ENCODE data around the gene EXOSC6.
"Not testable (repeated sequence)": the region's sequence is repeated elsewhere in the genome, so short reads cannot be mapped to it uniquely, and the experiment has no call there.

The EXOSC6 gene

DNA sequence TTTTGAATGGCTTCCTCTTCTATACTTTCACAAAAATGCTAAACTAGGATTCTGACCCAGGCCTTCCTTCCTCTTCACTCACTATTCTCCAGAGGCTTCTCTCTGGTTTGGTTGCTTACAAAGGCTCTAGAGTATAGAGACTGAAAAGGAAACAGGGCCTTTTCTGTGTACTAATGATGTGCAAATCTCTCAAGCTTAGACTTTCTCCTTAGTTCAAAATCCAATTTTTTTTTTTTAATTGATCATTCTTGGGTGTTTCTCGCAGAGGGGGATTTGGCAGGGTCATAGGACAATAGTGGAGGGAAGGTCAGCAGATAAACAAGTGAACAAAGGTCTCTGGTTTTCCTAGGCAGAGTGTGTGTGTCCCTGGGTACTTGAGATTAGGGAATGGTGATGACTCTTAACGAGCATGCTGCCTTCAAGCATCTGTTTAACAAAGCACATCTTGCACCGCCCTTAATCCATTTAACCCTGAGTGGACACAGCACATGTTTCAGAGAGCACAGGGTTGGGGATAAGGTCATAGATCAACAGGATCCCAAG, 27.7 kb downstream of the EXOSC6 start:
- not testable (repeated sequence) for H3K4ac ChIP-seq (ENCODE audit: low read depth in 1 of 2, low read length in 2 of 2); H3K9me3 ChIP-seq (ENCODE audit: control insufficient read depth, low read length); H3K79me1 ChIP-seq (replicated peaks; ENCODE audit: low read length, poor library complexity, severe bottlenecking); H2BK120ac ChIP-seq (ENCODE audit: low read depth, low read length); H2BK5ac ChIP-seq (ENCODE audit: low read depth, low read length, poor library complexity, severe bottlenecking); H3K4me2 ChIP-seq (ENCODE audit: low read length, poor library complexity, severe bottlenecking); H3K23ac ChIP-seq (ENCODE audit: low read length in 2 of 2); H3K18ac ChIP-seq (ENCODE audit: low read depth in 1 of 2, low read length in 2 of 2); H2AK5ac ChIP-seq (ENCODE audit: low read length, severe bottlenecking); H3K4me3 ChIP-seq (ENCODE audit: insufficient read depth in 1 of 2, low read depth in 1 of 2, low read length in 2 of 2); H2BK12ac ChIP-seq (ENCODE audit: low read length in 2 of 2); H2AFZ ChIP-seq (ENCODE audit: low read depth, low read length); DNase-seq; H3K14ac ChIP-seq (ENCODE audit: low read length in 2 of 2); H3K27ac ChIP-seq (ENCODE audit: low read length, poor library complexity, severe bottlenecking); H4K8ac ChIP-seq (ENCODE audit: low read length); H2BK15ac ChIP-seq (ENCODE audit: low read depth, poor library complexity, severe bottlenecking); H4K91ac ChIP-seq (ENCODE audit: low read length); H3K9ac ChIP-seq (ENCODE audit: low read length); H3K4me1 ChIP-seq (ENCODE audit: control insufficient read depth, insufficient read depth, low read depth, low read length); H3K27me3 ChIP-seq (ENCODE audit: control insufficient read depth in 1 of 2, insufficient read depth in 1 of 2, low read length in 2 of 2)
- peaks cover 6 to 14% of the 10 kb centered on the region in 2 experiments for H3K36me3 ChIP-seq (ENCODE audit: control insufficient read depth in 1 of 2, insufficient read depth in 2 of 2, low read depth in 1 of 2, low read length in 2 of 2)
- no CpG with 5 or more reads among the region's 3 CpGs for WGBS

DNA sequence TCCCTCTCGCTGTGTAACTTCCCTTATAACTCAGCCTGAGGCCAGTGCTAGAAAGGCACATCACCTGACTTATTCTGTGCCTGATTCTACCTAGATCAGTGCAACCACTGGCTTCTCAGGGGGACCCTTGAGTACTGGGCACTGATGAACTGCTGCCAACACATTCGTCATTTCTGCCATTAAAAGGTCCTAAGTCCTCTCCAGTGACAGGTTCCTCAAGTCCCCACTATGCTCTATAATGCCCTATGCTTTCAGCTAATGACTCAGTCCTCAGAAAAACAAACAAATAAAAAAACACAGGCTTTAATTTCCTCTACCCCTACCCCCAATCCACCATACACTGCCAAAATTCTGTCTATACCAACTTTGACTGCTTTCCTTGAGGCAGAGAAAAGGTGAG, 28.5 kb downstream of the EXOSC6 start:
- H2BK5ac ChIP-seq (ENCODE audit: low read depth, low read length, poor library complexity, severe bottlenecking); H2BK120ac ChIP-seq (ENCODE audit: low read depth, low read length); H3K14ac ChIP-seq (ENCODE audit: low read length in 2 of 2); H3K27ac ChIP-seq (ENCODE audit: low read length, poor library complexity, severe bottlenecking); H3K23ac ChIP-seq (ENCODE audit: low read length in 2 of 2); H3K4me3 ChIP-seq (ENCODE audit: insufficient read depth in 1 of 2, low read depth in 1 of 2, low read length in 2 of 2); H2AFZ ChIP-seq (ENCODE audit: low read depth, low read length); H3K18ac ChIP-seq (ENCODE audit: low read depth in 1 of 2, low read length in 2 of 2); H3K9ac ChIP-seq (ENCODE audit: low read length); H2AK5ac ChIP-seq (ENCODE audit: low read length, severe bottlenecking); H2BK15ac ChIP-seq (ENCODE audit: low read depth, poor library complexity, severe bottlenecking); DNase-seq; H3K4me2 ChIP-seq (ENCODE audit: low read length, poor library complexity, severe bottlenecking); H3K9me3 ChIP-seq (ENCODE audit: control insufficient read depth, low read length); H3K27me3 ChIP-seq (ENCODE audit: control insufficient read depth in 1 of 2, insufficient read depth in 1 of 2, low read length in 2 of 2); H2BK12ac ChIP-seq (ENCODE audit: low read length in 2 of 2); H3K79me1 ChIP-seq (replicated peaks; ENCODE audit: low read length, poor library complexity, severe bottlenecking); H4K8ac ChIP-seq (ENCODE audit: low read length); H3K4ac ChIP-seq (ENCODE audit: low read depth in 1 of 2, low read length in 2 of 2); H4K91ac ChIP-seq (ENCODE audit: low read length); H3K4me1 ChIP-seq (ENCODE audit: control insufficient read depth, insufficient read depth, low read depth, low read length): not testable (repeated sequence)
- H3K36me3 ChIP-seq (ENCODE audit: control insufficient read depth in 1 of 2, insufficient read depth in 2 of 2, low read depth in 1 of 2, low read length in 2 of 2), result peaks cover 6 to 14% of the 10 kb centered on the region in 2 experiments
- WGBS, result no CpG with 5 or more reads among the region's 2 CpGs

- H3K23ac ChIP-seq (ENCODE audit: low read length in 2 of 2); H2BK120ac ChIP-seq (ENCODE audit: low read depth, low read length); H3K9me3 ChIP-seq (ENCODE audit: control insufficient read depth, low read length); H3K4me3 ChIP-seq (ENCODE audit: insufficient read depth in 1 of 2, low read depth in 1 of 2, low read length in 2 of 2); H3K9ac ChIP-seq (ENCODE audit: low read length); H3K14ac ChIP-seq (ENCODE audit: low read length in 2 of 2); H3K4me1 ChIP-seq (ENCODE audit: control insufficient read depth, insufficient read depth, low read depth, low read length); H3K4ac ChIP-seq (ENCODE audit: low read depth in 1 of 2, low read length in 2 of 2); H3K27ac ChIP-seq (ENCODE audit: low read length, poor library complexity, severe bottlenecking); H2BK5ac ChIP-seq (ENCODE audit: low read depth, low read length, poor library complexity, severe bottlenecking); H3K4me2 ChIP-seq (ENCODE audit: low read length, poor library complexity, severe bottlenecking); H3K79me1 ChIP-seq (replicated peaks; ENCODE audit: low read length, poor library complexity, severe bottlenecking); H2BK12ac ChIP-seq (ENCODE audit: low read length in 2 of 2); H3K27me3 ChIP-seq (ENCODE audit: control insufficient read depth in 1 of 2, insufficient read depth in 1 of 2, low read length in 2 of 2); H2AK5ac ChIP-seq (ENCODE audit: low read length, severe bottlenecking); DNase-seq; H2AFZ ChIP-seq (ENCODE audit: low read depth, low read length); H4K91ac ChIP-seq (ENCODE audit: low read length); H3K18ac ChIP-seq (ENCODE audit: low read depth in 1 of 2, low read length in 2 of 2); H4K8ac ChIP-seq (ENCODE audit: low read length); H2BK15ac ChIP-seq (ENCODE audit: low read depth, poor library complexity, severe bottlenecking): not testable (repeated sequence)
- no CpG with 5 or more reads among the region's 2 CpGs for WGBS
- H3K36me3 ChIP-seq (ENCODE audit: control insufficient read depth in 1 of 2, insufficient read depth in 2 of 2, low read depth in 1 of 2, low read length in 2 of 2), result peaks cover 6 to 13% of the 10 kb centered on the region in 2 experiments
Measured at GRCh38 chr16:70222574-70222973, 29.2 kb downstream of the EXOSC6 start.

DNA sequence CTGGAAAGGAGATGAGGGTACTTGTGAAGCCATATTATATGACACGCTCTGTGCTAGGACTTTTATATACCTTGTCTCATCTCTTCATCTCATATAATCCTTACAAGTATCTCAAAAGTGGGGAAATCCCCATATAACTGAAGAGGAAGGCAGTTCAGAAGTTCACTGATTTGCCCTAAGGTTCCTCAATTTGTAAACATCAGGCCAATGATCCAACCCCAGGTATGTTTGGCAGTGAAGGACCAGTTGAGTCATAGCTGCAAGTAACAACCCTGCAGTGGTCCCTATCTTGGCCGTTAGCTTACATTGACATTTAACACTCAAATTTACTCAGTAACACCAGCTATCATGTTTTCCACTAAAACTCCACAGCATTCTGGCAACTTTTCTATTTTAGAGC, 33.2 kb downstream of the EXOSC6 start:
- not testable (repeated sequence) for DNase-seq; H3K18ac ChIP-seq (ENCODE audit: low read depth in 1 of 2, low read length in 2 of 2); H3K9me3 ChIP-seq (ENCODE audit: control insufficient read depth, low read length); H3K27me3 ChIP-seq (ENCODE audit: control insufficient read depth in 1 of 2, insufficient read depth in 1 of 2, low read length in 2 of 2); H3K4me2 ChIP-seq (ENCODE audit: low read length, poor library complexity, severe bottlenecking); H3K27ac ChIP-seq (ENCODE audit: low read length, poor library complexity, severe bottlenecking); H3K23ac ChIP-seq (ENCODE audit: low read length in 2 of 2); H3K4me3 ChIP-seq (ENCODE audit: insufficient read depth in 1 of 2, low read depth in 1 of 2, low read length in 2 of 2); H2AFZ ChIP-seq (ENCODE audit: low read depth, low read length); H2BK15ac ChIP-seq (ENCODE audit: low read depth, poor library complexity, severe bottlenecking); H3K14ac ChIP-seq (ENCODE audit: low read length in 2 of 2); H2BK5ac ChIP-seq (ENCODE audit: low read depth, low read length, poor library complexity, severe bottlenecking); H3K36me3 ChIP-seq (ENCODE audit: control insufficient read depth in 1 of 2, insufficient read depth in 2 of 2, low read depth in 1 of 2, low read length in 2 of 2); H3K79me1 ChIP-seq (replicated peaks; ENCODE audit: low read length, poor library complexity, severe bottlenecking); H2BK120ac ChIP-seq (ENCODE audit: low read depth, low read length); H3K4ac ChIP-seq (ENCODE audit: low read depth in 1 of 2, low read length in 2 of 2); H3K4me1 ChIP-seq (ENCODE audit: control insufficient read depth, insufficient read depth, low read depth, low read length); H4K8ac ChIP-seq (ENCODE audit: low read length); H2BK12ac ChIP-seq (ENCODE audit: low read length in 2 of 2); H4K91ac ChIP-seq (ENCODE audit: low read length); H2AK5ac ChIP-seq (ENCODE audit: low read length, severe bottlenecking); H3K9ac ChIP-seq (ENCODE audit: low read length)
- WGBS, result no CpG with 5 or more reads among the region's 2 CpGs
